ENCODE measurements around the gene UCKL1.
"Not testable (repeated sequence)": the region's sequence is repeated elsewhere in the genome, so short reads cannot be mapped to it uniquely, and the experiment has no call there.

Gene UCKL1

GRCh38 chr20:63978319-63979228 lies 22.4 kb upstream of the UCKL1 start:
- TF ChIP-seq CTCF (IDR thresholded peaks at IDR 0.05; ENCODE audit: low read depth, low read length): no peak
- peak; percentile 66 for DNase-seq

GRCh38 chr20:63977739-63978276 lies 21.6 kb upstream of the UCKL1 start:
- Histone ChIP-seq H3K4me1 (peaks cover 12% of the 10 kb centered on the region), H3K4me3 (ENCODE audit: low read depth, low read length) (no peak overlapping the region), H3K9me3 (no peaks in the 10 kb centered on the region), H3K27me3 (no peaks in the 10 kb centered on the region), H3K36me3 (peaks cover 4% of the 10 kb centered on the region; the same call in 1 of the 2 replicates)
- no peak for TF ChIP-seq CTCF (IDR thresholded peaks at IDR 0.05; ENCODE audit: low read depth, low read length)
- peak; percentile 28 for DNase-seq

More at GRCh38 chr20:63978319-63979228, 22.4 kb upstream of the UCKL1 start:
- Histone ChIP-seq H3K4me3 (ENCODE audit: low read depth, low read length) (peak overlapping the region; percentile 67), H3K4me1 (peaks cover 12% of the 10 kb centered on the region), H3K36me3 (peaks cover 7% of the 10 kb centered on the region; the same call in 1 of the 2 replicates), H3K9me3 (no peaks in the 10 kb centered on the region), H3K27me3 (no peaks in the 10 kb centered on the region)

- Histone ChIP-seq H3K27me3 (no peaks in the 10 kb centered on the region), H3K4me1 (peaks cover 12% of the 10 kb centered on the region), H3K4me3 (ENCODE audit: low read depth, low read length) (no peak overlapping the region), H3K36me3 (no peaks in the 10 kb centered on the region), H3K9me3 (no peaks in the 10 kb centered on the region)
- DNase-seq: no peak
- TF ChIP-seq CTCF (IDR thresholded peaks at IDR 0.05; ENCODE audit: low read depth, low read length): no peak
Measured at GRCh38 chr20:63976980-63977738, 20.9 kb upstream of the UCKL1 start.

GRCh38 chr20:63976511-63976910 lies 20.3 kb upstream of the UCKL1 start:
- H3K36me3 ChIP-seq; H3K27me3 ChIP-seq; H3K4me3 ChIP-seq (ENCODE audit: low read depth, low read length); H3K9me3 ChIP-seq; DNase-seq: not testable (repeated sequence)
- peaks cover 12% of the 10 kb centered on the region for H3K4me1 ChIP-seq

- no peaks in the 10 kb centered on the region for H3K9me3 ChIP-seq
- no peak overlapping the region for H3K4me3 ChIP-seq (ENCODE audit: low read depth, low read length)
- TF ChIP-seq CTCF (IDR thresholded peaks at IDR 0.05; ENCODE audit: low read depth, low read length): no peak
- H3K36me3 ChIP-seq: no peaks in the 10 kb centered on the region
- DNase-seq: no peak
- H3K4me1 ChIP-seq: peaks cover 4% of the 10 kb centered on the region; the same call in 1 of the 2 replicates
- H3K27me3 ChIP-seq: no peaks in the 10 kb centered on the region
Measured at GRCh38 chr20:63974402-63975200, 18.4 kb upstream of the UCKL1 start.
